NCI-H146 treated with DMSO at 0.1 percent for 48 hours (cell line): ENCODE results near the gene KRT79.
"Not testable (repeated sequence)": the region's sequence is repeated elsewhere in the genome, so short reads cannot be mapped to it uniquely, and the experiment has no call there.

Source experiments
- DNase-seq: peaks from one replicate; lab custom pipeline; 2025; ENCODE audit not compliant: unreplicated experiment; lab: John Stamatoyannopoulos, UW

KRT79 gene

DNA sequence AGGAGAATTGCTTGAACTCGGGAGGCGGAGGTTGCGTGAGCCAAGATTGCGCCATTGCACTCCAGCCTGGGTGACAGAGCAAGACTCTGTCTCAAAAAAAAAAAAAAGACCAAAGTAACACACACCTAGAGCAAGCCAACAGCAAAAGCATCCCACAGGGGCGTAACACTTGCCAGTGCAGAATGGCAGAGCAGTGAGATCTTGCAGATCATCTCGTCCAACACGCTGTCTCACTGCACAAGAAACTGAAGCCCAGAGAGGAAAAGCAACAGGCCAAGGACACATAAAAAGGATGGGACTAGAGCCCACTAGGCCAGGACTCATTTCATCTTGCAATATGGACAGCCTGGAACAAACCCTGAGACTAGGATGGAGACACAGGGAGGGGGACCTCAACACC, 27.4 kb upstream of the KRT79 start:
- no peak for DNase-seq

DNA sequence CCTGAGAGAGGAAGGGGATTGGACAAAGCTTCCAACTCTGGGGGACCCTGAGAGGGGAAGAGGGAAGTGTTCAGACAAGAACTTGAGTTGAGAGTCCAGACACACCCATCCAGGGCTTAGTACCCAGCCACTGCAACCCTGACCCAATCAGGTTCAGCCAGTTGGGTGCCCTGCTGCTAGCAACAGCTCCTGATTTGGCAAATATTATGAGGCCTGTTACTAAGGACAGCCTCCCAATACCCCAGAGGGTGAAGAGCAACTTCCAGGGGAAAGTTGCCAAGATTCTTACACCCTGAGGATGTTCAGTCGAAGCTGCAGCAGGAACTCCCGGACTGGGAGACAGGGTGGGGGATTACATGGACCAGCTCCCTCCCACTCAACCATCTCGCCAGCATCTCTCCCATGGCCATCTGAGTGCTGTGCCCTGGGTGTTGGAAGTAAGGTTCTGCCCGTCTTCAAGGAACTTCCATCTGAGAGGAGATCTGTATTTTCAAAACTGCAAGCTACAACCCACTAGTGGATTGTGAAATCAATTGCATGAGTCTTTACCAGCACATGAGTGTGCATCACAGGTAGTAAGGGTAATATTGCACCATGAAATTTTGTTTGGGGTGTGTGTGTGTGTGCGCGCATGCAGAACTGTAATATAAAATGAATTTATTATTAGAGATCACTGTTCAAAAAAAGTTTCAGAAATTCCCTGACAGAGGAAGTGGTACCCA, 26.2 kb upstream of the KRT79 start:
- no peak for DNase-seq

DNA sequence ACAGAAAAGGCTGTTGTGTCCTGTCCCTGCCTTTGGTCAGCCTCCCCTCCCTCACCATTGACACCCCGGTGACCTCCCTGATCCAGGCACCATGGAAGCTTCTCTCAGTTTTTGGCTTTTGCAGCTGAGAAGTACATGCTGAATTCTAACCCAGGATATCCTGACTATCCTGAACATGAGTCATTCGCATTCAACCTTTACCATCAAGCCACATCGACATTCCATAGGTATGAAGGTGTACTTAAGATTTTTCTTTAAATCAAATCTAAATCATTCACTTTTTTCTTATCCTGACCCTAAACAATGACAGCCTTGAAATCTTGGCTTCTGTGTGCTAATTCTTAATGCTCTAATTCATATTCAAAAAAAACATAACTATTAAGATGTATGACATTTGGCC, 23.4 kb upstream of the KRT79 start:
- DNase-seq: no peak

DNA sequence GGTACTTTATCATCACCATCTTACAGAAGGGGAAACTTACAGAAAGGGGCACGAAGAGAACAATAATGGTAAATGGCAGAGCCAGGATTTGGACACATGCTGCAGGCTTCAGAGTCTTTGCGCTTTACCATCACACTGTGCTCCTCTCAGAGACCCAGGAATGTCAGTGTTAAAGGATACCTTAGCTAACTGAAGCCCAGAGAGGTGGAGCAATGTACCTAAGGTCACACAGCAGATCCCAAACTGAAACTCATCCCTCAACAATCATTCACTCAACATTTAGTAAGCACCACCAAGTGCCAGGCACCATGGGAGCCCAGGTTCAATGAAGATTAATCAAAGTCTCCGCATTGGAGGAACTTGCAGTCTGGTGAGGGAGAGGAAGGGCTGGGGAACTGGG, 22.7 kb upstream of the KRT79 start:
- DNase-seq: no peak

DNA sequence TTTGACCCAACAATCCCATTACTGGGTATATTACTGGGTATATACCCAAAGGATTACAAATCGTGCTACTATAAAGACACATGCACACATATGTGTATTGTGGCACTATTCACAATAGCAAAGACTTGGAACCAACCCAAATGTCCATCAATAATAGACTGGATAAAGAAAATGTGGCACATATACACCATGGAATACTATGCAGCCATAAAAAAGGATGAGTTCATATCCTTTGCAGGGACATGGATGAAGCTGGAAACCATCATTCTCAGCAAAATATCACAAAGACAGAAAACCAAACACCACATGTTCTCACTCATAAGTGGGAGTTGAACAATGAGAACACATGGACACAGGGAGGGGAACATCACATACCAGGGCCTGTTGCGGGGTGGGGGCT, 22.0 kb upstream of the KRT79 start:
- DNase-seq: not testable (repeated sequence)

DNA sequence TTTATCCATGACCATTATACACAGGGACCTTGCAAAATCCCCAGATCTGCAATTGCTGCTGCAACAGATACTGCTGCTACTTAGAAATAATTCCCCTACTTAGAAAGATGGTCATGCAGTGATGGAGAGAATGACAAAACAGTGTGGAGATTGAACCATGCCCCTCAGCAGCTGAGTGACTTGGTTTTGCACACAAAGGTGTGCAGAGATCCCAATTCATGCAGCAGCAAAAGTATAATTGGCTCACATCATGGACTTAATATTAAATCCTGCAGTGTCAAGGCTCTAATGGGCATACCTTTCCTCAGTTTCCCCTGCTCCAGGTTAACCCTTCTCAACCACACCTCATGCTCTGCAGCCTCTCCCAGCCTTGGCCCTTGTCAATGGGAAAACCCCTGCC, 17.7 kb upstream of the KRT79 start:
- no peak for DNase-seq

DNA sequence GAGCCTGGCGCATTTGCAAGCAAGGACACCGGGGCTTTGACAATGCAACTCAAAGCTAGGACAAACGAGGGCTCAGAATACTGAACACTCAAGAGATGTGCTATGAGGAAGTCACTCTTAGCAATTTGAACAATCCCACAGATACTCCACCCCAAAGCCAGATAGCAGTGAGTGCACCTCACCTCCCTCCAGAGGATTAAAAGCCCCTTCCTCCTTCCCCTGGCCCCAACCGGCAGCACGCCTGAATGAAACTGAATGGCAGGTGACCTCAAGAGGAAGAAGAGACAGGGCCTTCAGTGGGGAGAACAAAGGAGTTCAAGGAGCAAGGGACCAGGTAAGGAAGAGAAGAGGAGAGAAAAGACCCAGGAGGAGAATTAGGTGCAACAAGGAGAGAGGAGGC, 16.6 kb upstream of the KRT79 start:
- DNase-seq: no peak

DNA sequence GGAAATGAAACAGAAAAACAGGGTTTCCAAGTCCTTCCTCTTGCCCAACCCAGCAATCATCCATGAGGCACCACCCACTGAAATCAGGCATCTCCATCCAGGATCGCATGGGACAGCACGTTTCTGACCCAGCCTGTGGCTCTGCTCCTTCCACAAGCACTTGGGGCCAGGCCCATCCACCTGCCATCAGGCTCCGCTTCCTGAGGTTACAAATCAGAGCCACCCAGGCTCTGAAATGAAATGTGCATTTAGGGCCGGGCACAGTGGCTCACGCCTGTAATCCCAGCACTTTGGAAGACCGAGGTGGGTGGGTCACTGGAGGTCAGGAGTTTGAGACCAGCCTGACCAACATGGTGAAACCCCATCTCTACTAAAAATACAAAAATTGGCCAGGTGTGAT, 15.4 kb upstream of the KRT79 start:
- DNase-seq: no peak

DNA sequence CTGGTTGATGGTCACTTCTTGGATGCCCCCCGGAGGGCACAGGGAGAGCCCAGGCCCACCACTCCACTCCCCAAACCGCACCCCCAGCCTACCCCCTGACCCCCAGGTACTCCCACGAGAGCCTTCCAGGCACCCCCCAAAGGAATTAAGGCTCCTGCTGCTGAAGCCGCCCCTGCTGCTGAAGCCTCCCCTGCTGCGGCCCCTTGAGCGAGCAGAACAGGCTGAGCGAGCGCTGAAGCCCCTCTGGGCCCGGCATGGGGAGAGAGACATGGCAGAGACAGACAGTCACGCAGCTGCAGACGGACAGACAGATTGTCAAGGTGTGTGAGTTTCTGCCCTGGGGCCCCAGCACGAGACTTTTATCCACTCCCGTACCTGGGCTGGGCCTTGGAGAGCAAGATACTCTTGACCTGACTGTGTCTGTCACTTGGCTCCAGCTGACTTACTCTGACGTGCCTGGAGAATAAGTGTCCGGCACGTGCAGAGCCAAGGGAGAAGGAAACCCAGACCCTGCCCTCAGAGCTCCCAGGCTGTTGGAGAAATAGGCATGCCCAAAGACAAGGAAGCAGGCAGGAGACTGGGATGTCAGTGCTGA, 14.6 kb upstream of the KRT79 start, which contains the start of gene KRT78:
Gene KRT78, minus strand, starts transcription at position 334 of the 595 bp plus-strand sequence. Its CDS starts 64 bp downstream, at position 270.
- no peak for DNase-seq

DNA sequence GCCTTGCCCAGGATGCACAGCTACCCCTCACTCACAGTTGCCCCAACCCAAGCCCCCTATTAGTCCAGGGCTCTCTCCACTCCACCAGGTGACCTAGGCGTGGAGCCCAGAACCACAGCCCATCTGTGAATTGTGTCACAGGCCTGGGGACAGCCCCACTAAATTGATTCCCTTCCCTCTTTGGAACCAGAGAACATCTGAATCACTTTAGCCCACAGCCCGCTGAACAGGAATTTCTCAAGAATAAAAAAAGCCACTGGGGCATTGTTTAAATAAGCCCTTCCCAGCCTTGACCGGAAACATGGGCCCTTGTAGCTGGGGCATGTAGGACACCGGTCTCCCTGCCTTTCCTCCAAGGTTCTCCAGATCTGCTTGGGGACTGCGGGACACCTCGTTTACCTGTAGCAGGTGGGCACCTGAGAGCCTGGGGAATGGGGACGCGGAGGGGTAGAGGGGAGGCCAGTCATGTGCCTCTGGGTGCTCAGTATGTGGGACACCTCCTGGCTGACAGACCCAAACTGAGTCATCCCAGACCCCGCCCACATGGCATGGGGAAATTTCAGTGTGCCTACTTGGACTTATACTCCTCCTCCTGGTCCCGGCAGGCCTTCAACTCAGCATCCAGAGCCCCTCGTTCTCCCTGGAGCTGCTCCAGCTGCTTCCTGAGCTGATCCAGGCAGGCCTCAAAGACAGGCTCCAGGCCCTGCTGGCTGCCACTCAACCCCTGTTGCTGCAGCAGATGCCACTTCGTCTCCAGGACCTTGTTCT, 13.4 kb upstream of the KRT79 start:
- no peak for DNase-seq

DNA sequence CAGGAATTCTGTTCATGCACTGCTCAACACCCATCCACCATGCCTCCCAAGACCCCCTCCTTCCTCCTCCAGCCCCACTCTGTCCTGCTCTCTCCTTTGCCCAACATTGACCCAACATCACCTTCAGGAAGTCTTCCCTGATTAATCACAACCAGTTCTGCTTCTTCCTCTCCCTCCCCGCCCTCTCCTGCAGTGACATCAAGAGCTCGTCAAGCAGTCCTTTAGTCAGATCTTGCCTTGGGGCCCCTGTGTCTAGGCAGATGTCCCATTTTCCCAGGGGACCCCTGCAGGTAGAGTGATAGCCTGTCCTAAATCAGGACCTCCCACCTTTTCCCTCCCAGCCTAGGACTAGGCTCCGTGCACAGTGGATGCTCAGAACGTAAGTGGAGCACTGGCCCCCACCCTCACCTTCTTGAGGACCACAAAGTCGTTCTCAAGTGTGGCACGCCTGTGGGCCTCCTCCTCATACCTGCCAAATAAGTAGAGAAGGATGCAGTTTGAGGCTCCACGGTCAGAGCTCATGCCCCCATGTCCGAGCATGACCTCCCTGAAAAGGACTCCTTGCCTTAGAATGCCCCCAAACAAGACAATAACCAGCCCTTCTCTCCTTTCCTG, 12.4 kb upstream of the KRT79 start:
- DNase-seq: no peak

DNA sequence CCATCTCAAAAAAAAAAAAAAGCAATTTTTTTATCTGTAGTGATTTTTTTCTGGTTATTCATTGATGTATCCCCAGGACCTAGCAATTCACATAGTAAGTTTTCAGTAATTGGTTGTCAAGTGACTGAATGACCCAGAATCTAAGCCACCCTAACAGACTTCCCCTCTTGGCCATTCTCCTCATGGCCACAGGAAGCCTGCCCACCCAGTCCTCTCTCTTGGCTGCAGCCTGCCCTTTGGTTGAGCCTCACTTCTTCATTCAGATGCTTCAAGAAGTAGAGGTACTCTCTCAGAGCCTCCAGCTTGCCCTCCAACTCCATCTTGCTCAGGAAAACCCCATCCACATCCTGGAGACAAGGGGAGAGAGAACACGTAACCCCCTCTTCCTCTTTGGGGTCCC, 11.8 kb upstream of the KRT79 start:
- no peak for DNase-seq

DNA sequence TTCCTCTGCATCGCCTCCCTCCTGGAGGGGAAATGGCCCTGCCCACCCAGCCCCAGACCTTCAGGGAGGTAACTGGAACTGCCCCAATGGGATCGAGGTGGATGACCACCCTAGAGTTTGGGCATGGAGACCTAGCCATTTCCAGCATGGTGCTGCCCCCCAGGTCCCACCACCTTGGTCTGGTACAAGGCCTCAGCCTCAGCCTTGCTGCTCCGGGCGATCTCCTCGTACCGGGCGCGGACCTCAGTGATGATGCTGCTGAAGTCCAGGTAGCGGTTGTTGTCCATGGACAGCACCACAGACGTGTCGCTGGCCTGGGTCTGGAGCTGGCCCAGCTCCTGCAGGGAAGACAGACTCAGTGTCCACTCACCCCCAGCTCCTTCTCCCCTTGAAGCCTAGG, 10.3 kb upstream of the KRT79 start:
- DNase-seq: no peak

DNA sequence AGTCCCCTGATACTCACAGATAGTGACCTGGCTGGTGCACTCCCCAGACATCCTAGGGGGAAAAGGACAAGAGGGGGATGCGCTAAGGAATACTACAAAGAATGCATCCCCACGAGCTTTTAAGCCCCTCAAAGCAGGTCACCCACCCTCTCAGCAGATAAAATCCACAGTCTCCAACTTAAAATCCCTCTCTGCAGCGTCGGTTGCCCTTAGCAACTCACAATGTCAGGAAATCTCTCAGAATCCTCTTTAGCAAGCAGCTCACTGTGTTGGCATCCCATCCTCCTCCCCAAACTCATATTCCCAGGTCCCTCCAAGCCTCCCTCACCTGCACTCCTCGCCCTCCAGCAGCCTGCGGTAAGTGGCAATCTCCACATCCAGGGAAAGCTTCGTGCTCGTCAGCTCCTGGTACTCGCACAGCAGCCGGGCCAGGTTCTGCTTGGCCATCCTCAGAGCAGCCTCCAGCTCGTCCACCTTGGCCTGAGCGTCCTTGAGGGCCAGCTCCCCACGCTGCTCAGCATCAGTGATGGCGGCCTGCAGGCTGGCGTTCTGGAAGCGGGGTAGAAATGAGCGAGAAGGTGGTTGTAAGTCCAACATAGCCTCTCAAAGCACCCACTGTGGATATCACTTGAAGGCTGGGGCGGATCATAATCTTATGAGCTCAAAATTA, 5.5 kb upstream of the KRT79 start:
- DNase-seq: no peak

DNA sequence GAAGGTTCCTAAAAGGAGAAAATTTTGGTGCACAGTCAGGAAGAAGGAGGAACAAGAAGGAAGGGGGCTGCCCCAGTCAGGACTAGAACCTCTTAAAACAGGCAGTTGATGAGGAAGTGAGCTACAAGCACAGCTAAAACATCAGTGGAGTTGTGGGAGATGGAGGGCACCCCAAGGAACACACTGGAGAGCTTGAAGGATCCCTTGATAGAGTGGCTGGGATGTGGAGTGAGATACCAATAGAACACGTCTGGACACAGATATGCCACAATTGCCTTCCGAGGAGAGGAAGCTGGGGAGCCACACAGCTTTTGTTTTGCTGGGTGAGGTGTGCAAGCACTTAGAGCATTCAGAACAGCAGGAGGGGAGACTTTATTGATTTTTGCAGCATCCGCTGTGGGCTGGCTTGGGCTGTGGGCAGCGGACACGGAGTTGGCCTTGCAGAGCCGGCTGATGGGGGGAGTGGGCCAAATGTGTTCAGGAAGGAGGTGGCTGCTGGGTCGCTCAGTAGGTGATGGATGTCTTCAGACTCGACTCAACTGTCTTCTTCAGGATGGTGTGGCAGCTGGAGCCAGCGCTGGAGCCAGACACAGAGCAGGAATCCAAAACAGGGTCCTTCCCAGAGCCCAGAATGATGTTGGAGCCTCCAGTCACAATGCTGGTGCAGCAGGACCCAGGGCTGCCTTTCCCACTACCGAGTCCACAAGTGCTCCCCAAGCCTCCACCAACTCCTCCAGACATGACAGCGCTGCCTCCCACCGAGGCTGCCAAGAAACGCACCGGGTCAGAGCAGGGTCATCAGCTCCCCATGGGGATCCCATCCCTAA, 4.7 kb upstream of the KRT79 start:
- peak; percentile 75 for DNase-seq

DNA sequence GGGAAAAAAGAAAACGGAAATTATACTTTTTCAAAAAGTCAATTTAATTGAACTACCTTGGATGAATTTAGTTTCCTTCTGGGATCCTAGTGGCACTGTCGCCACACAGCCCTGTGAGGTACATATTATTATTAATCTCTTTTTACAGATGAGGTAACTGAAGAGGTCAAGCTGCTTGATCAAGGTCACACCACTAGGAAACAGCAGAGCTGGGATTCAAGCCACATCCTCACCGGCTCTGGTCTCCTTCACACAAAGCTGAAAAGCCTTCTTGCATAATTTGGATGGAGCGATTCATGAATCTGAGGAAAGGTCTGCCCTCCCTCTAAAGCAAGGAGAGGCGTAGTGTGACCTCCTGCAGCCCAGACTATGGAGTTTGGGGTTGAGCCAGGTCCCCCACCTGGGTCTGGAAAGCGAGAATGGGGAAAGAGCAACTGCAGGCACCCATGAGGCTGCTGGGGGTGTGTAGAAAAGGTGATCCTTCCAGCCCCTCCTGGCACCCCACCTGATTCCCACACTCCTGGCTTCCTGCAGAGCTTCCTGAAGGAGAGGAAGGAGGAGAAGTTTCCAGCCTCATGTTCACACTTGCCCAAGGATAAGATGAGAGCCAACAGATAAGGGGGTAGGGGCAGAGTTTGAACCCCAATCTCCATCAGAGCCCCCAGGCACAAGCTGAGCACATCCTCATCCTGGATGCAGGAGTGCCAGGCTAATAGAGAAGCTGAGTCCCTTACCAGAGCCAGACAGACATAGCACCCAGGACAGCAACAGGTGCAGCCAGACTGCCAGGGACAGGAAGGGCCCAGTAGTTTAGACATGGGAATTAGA, 3.9 kb upstream of the KRT79 start:
- no peak for DNase-seq

DNA sequence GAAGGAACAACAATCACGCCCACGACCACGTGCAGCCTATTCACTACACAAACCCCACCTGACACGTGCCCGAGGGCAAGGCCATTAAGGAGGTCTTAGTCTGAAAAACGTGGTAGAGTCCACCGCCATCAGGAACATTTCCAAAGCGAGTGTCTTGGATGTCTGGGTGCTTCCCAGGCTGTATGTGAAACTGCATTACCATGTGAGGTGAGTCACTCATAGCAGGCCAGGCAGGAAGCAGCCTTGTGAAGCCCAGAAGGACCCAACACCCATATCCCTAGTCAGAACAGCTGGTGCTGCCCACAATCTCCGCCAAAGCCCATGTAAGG, 3.3 kb upstream of the KRT79 start:
- no peak for DNase-seq

DNA sequence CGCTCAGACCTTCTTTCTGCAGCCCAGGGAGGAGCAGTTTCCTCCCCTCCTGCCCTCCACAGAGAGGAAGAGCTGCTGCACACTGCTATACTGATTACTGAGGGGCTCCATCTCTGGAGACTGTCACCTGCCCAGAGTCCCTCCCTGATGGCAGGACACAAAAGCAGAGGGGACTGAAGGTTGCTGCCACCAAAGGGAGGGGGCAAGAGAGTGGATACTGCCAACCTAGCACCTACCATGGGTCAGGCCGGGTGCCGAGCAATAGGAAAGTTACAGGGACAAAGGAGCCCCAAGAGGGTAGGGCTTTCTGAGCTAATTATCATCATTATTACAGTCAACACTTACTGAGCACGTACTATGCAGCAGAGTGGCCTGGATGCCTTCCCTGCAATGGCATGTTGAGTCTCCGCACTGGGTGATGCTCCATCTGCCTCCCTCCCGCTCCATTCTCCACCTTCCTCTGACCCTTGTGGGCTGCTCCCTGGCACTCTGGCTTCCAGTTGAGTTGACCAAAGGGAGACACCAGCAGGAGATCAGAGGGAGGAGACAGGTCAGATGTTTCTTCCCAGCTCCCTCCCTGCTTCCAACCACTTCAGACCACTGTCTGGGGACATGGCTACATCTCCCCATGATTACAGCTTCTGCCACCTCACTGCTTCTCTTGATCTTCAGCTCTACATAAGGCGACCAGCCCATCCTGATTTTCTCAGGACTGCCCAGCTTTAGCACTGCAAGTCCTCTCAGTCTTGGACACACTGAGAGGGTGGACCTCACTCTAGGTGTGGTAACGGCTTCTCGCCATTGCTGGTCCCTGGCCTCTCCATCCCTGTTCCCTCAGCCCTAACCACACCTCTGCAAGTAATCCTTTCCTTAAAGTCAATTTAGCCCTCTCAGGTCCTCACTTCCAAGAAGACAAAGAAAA, 2.6 kb upstream of the KRT79 start:
- no peak for DNase-seq

DNA sequence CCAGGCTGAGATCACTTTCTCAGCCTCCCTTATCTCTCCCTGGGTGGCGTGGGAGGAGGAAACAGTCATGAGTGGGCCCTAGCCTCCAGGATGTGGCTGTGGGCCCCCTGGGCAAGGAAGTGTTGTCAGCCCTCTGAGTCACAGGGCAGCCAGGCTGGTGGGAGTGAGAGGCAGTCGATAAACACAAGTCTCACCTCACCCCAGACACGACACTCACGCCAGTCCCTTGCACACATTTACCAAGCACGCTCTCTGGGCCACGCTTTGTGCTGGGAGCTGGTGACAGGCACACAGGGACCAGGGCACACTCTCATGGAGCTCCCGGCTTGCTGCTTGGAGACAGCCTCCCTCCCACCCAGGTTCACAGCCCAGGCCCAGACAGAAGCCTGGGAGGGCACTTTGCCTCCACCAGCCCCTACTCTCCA, 1.9 kb upstream of the KRT79 start:
- no peak for DNase-seq
